ENCODE results near the gene AKAP6. TPM values are rescaled to one million over a fixed set of nuclear protein-coding genes. Genes with fewer than 3 reads are reported as not detected.

Gene AKAP6
- total RNA-seq, 1 experiment from 2014 or later: 1.1 TPM

DNA sequence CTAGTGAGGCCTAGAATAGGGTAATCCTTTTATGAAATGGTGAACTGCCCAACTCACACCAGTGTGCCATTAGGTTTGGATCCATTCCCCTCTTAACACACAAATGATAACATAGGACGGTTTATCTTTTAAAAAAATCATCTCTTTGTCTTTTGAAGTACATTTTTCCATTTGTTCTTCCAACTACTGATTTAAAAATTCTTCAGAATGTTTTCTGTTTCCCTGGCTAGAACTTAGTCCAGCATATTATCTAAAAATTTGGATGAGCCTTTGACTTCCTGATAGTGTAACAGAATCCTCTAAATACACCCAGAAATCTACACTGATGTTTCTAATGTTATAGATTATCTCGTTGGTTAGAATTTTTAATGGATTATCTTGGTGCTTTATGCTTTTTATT lies 359.8 kb downstream of the AKAP6 start:
- Histone ChIP-seq H2BK20ac (ENCODE audit: low read depth, low read length, poor library complexity, severe bottlenecking) (no peak overlapping the region), H4K8ac (replicated peaks; ENCODE audit: insufficient read length, low read depth, low read length) (no peak overlapping the region), H2BK15ac (ENCODE audit: low read depth, low read length) (no peak overlapping the region), H3K79me2 (ENCODE audit: insufficient read depth, low read length) (no peaks in the 10 kb centered on the region), H4K5ac (ENCODE audit: insufficient read length, low read depth, low read length) (no peak overlapping the region), H3T11ph (ENCODE audit: low read length) (no peak overlapping the region), H3K9me3 (ENCODE audit: control insufficient read depth, low read depth, low read length) (no peaks in the 10 kb centered on the region), H3K4ac (ENCODE audit: low read depth, low read length) (no peak overlapping the region), H3K4me2 (ENCODE audit: insufficient read depth, insufficient read length, low read length) (no peak overlapping the region), H2AFZ (ENCODE audit: low read length) (no peak overlapping the region), H3K56ac (ENCODE audit: insufficient read length, low read depth, low read length) (no peak overlapping the region), H2AK5ac (ENCODE audit: insufficient read length, low read length) (no peak overlapping the region), H3K9ac (ENCODE audit: extremely low read depth, insufficient read length, low read length) (no peak overlapping the region), H3K27me3 (ENCODE audit: insufficient read depth, low read length) (no peaks in the 10 kb centered on the region), H2BK5ac (ENCODE audit: insufficient read length, low read length) (no peak overlapping the region), H2BK12ac (ENCODE audit: insufficient read length, low read depth, low read length) (no peak overlapping the region), H3K18ac (ENCODE audit: insufficient read length, low read depth, low read length) (no peak overlapping the region), H2BK120ac (ENCODE audit: low read depth, low read length, poor library complexity, severe bottlenecking) (no peak overlapping the region), H3K23ac (ENCODE audit: insufficient read length, low read depth, low read length) (no peak overlapping the region), H4K20me1 (ENCODE audit: control insufficient read depth, insufficient read depth, insufficient read length) (no peaks in the 10 kb centered on the region), H3K4me1 (ENCODE audit: insufficient read depth, low read length) (no peaks in the 10 kb centered on the region), H3K14ac (ENCODE audit: insufficient read depth, low read length) (no peak overlapping the region), H3K27ac (ENCODE audit: insufficient read length, low read depth, low read length) (no peak overlapping the region), H4K91ac (ENCODE audit: insufficient read length, low read depth, low read length) (no peak overlapping the region), H3K23me2 (ENCODE audit: insufficient read length, low read depth, low read length, poor library complexity, severe bottlenecking) (no peaks in the 10 kb centered on the region), H3K79me1 (ENCODE audit: insufficient read depth, low read depth, low read length, poor library complexity, severe bottlenecking) (no peaks in the 10 kb centered on the region)
- no peak overlapping the region for H3K4me3 Mint-ChIP-seq
- H3K36me3 Mint-ChIP-seq (ENCODE audit: insufficient read depth in 1 of 3, low read depth in 3 of 3): no peaks in the 10 kb centered on the region
- no peaks in the 10 kb centered on the region for H3K27me3 Mint-ChIP-seq (ENCODE audit: low read depth)
- H3K27ac Mint-ChIP-seq: no peak overlapping the region
- TF ChIP-seq CTCF (conservative IDR thresholded peaks at IDR 0.05): no peak
- DNase-seq: no peak
- H3K4me1 Mint-ChIP-seq: peaks cover 4 to 8% of the 10 kb centered on the region in 2 experiments; a peak in 2 of 4 replicates
- no CpG with 5 or more reads among the region's 2 CpGs for WGBS (ENCODE audit: extremely low coverage, insufficient read length, low lambda C conversion rate)
- H3K9me3 Mint-ChIP-seq: no peaks in the 10 kb centered on the region

All from H9 (cell line).